IMR-90 (cell line): ENCODE measurements around the gene IQCE. TPM values are rescaled to one million over a fixed set of nuclear protein-coding genes. Genes with fewer than 3 reads are reported as not detected.

Experiments
- ATAC-seq: fragments of 200-7000 bp; cut with Tn5 transposase; 2 replicates; pipeline ENCODE4 v1.9.1; 2020; ENCODE audit warnings: low read depth, mild to moderate bottlenecking, moderate library complexity
- BruUV-seq: library from RNA; stranded (reverse); fragments of 400-500 nt; replicated peaks from 2 replicates; lab custom pipeline; 2021; lab: Mats Ljungman, UMichigan
- CTCF ChIA-PET: fragments of 300-600 bp; formaldehyde crosslinking; extraction: SDS; loops from one replicate; lab custom pipeline; 2021; ENCODE audit warnings: antibody characterized with exemption; lab: Yijun Ruan, JAX
- POLR2A ChIA-PET: fragments of 300-600 bp; sonication (Branson Sonifier 250); formaldehyde crosslinking; loops from one replicate; lab custom pipeline; 2022; ENCODE audit warnings: antibody characterized with exemption; ENCODE audit not compliant: unreplicated experiment; lab: Charles Lee
- DNase-seq: peaks from one replicate; pipeline ENCODE4 v3.0.0; 2013
- H2AFZ ChIP-seq: replicated peaks from 2 replicates; pipeline ENCODE3; 2013; ENCODE audit warnings: low read length, mild to moderate bottlenecking; ENCODE audit not compliant: poor library complexity
- H2AK5ac ChIP-seq: 2 replicates; pipeline ENCODE4 v1.6.1; 2013; ENCODE audit warnings: low read depth, low read length, inconsistent platforms
- H2AK9ac ChIP-seq: replicated peaks from 2 replicates; pipeline ENCODE3; 2013; ENCODE audit warnings: mild to moderate bottlenecking, low read depth, low read length, moderate library complexity; ENCODE audit not compliant: poor library complexity
- H2BK120ac ChIP-seq: 2 replicates; pipeline ENCODE4 v1.6.1; 2013; ENCODE audit warnings: low read depth, low read length, inconsistent platforms
- H2BK15ac ChIP-seq: 3 replicates; pipeline ENCODE4 v1.6.1; 2013; ENCODE audit warnings: low read depth, low read length, inconsistent platforms
- H2BK20ac ChIP-seq: 2 replicates; pipeline ENCODE4 v1.6.1; 2013; ENCODE audit warnings: low read depth, mild to moderate bottlenecking, inconsistent platforms, low read length, moderate library complexity
- H2BK5ac ChIP-seq: 2 replicates; pipeline ENCODE4 v1.6.1; 2013; ENCODE audit warnings: mild to moderate bottlenecking, low read depth, low read length, inconsistent platforms; ENCODE audit not compliant: poor library complexity, severe bottlenecking
- H3K14ac ChIP-seq: replicated peaks from 2 replicates; pipeline ENCODE4 v1.6.1; 2013; ENCODE audit warnings: low read depth, low read length, inconsistent platforms
- H3K18ac ChIP-seq: 2 replicates; pipeline ENCODE4 v1.6.1; 2013; ENCODE audit warnings: low read depth, low read length, control low read depth
- H3K23ac ChIP-seq: 2 replicates; pipeline ENCODE4 v1.6.1; 2013; ENCODE audit warnings: low read depth, low read length, inconsistent platforms
- H3K27ac ChIP-seq: 2 replicates; pipeline ENCODE4 v1.5.1; 2013; ENCODE audit warnings: mild to moderate bottlenecking, control low read depth, low read length; ENCODE audit not compliant: insufficient read depth
- H3K27me3 ChIP-seq: 2 replicates; pipeline ENCODE4 v1.6.1; 2013; ENCODE audit warnings: low read length; ENCODE audit not compliant: control insufficient read depth, insufficient read depth
- H3K36me3 ChIP-seq: 2 replicates; pipeline ENCODE4 v1.6.1; 2013; ENCODE audit warnings: low read length, mixed read lengths; ENCODE audit not compliant: control insufficient read depth, insufficient read depth
- H3K4ac ChIP-seq: 2 replicates; pipeline ENCODE4 v1.6.1; 2013; ENCODE audit warnings: low read depth, low read length, inconsistent platforms
- H3K4me1 ChIP-seq: 2 replicates; pipeline ENCODE4 v1.6.1; 2013; ENCODE audit warnings: low read length, mixed read lengths; ENCODE audit not compliant: control insufficient read depth, insufficient read depth
- H3K4me2 ChIP-seq: 2 replicates; pipeline ENCODE4 v1.6.1; 2013; ENCODE audit warnings: low read depth, mild to moderate bottlenecking, control low read depth, low read length, moderate library complexity
- H3K4me3 ChIP-seq: 2 replicates; pipeline ENCODE4 v1.5.1; 2013; ENCODE audit warnings: low read depth, mild to moderate bottlenecking, control low read depth, low read length, moderate library complexity; ENCODE audit not compliant: insufficient read depth
- H3K56ac ChIP-seq: 2 replicates; pipeline ENCODE4 v1.6.1; 2013; ENCODE audit warnings: low read length, inconsistent platforms; ENCODE audit not compliant: insufficient read depth; ENCODE audit errors: extremely low read depth
- H3K79me1 ChIP-seq, 2 experiments: 2 replicates each; pipeline ENCODE4 v1.6.1; 2013; ENCODE audit warnings: low read length in 2 of 2, inconsistent platforms in 1 of 2, low read depth in 1 of 2
- H3K9ac ChIP-seq: 2 replicates; pipeline ENCODE4 v1.6.1; 2013; ENCODE audit warnings: low read depth, low read length, control low read depth
- H3K9me1 ChIP-seq: 2 replicates; pipeline ENCODE4 v1.6.1; 2013; ENCODE audit warnings: low read length, inconsistent platforms; ENCODE audit not compliant: insufficient read depth
- H3K9me3 ChIP-seq: 2 replicates; pipeline ENCODE4 v1.6.1; 2013; ENCODE audit warnings: low read length; ENCODE audit not compliant: control insufficient read depth, insufficient read depth
- H4K20me1 ChIP-seq: 2 replicates; pipeline ENCODE4 v1.6.1; 2013; ENCODE audit warnings: low read length, inconsistent platforms; ENCODE audit not compliant: insufficient read depth
- H4K5ac ChIP-seq: 2 replicates; pipeline ENCODE4 v1.6.1; 2013; ENCODE audit warnings: mild to moderate bottlenecking, low read depth, low read length, control low read depth
- H4K8ac ChIP-seq, 2 experiments: 2 replicates each; pipeline ENCODE4 v1.6.1; 2013; ENCODE audit warnings: low read depth in 2 of 2, low read length in 2 of 2, control low read depth in 1 of 2, inconsistent platforms in 1 of 2
- H4K91ac ChIP-seq: 2 replicates; pipeline ENCODE4 v1.6.1; 2013; ENCODE audit warnings: low read depth, low read length, inconsistent platforms; ENCODE audit not compliant: insufficient read depth
- BHLHE40 ChIP-seq: fragments of 150-350 bp; IDR thresholded peaks from 2 replicates; pipeline ENCODE4 v1.6.1; 2016; ENCODE audit warnings: mild to moderate bottlenecking, low read depth, low read length
- MXI1 ChIP-seq: IDR thresholded peaks from 2 replicates; pipeline ENCODE4 v1.6.1; 2012; ENCODE audit warnings: low read depth, mild to moderate bottlenecking, low read length, moderate library complexity, borderline replicate concordance
- NFE2L2 ChIP-seq: fragments of 150-350 bp; IDR thresholded peaks from 2 replicates; pipeline ENCODE4 v1.6.1; 2016; ENCODE audit warnings: low read depth, mild to moderate bottlenecking, low read length
- POLR2A ChIP-seq: IDR thresholded peaks from 2 replicates; pipeline ENCODE4 v1.6.1; 2012; ENCODE audit warnings: mild to moderate bottlenecking, low read depth, low read length
- RFX5 ChIP-seq: IDR thresholded peaks from 2 replicates; pipeline ENCODE4 v1.8.0; 2012; ENCODE audit warnings: low read depth, mild to moderate bottlenecking, low read length, moderate library complexity
- SMC3 ChIP-seq: fragments of 150-350 bp; IDR thresholded peaks from 2 replicates; pipeline ENCODE4 v1.6.1; 2016; ENCODE audit warnings: low read depth, mild to moderate bottlenecking, antibody characterized with exemption, low read length, moderate library complexity
- WGBS, 2 experiments: methylation state at CpG; one replicate each; pipeline versions ENCODE4 v1.1.5 to v1.1.7; 2013; ENCODE audit warnings: missing lambda C conversion rate in 2 of 2; ENCODE audit not compliant: insufficient read length in 1 of 2; ENCODE audit errors: extremely low coverage in 2 of 2; 5-methylcytosine and 5-hydroxymethylcytosine counted together
- dilution Hi-C: fragments of 300-500 bp; cut with HindIII; formaldehyde crosslinking; loops from one replicate; pipeline ENCODE4 v1.14.3; 2018; ENCODE audit warnings: low sequenced_read_pairs; ENCODE audit not compliant: unreplicated experiment
- in situ Hi-C: fragments of 300-500 bp; cut with MboI; formaldehyde crosslinking; loops from 3 replicates; pipeline ENCODE4 v1.14.3; 2019; ENCODE audit warnings: low sequenced_read_pairs, inconsistent platforms, mixed read lengths
- intact Hi-C: fragments of 100-400 bp; cut with micrococcal nuclease; formaldehyde crosslinking; loops from 2 replicates; pipeline ENCODE4 v1.10.0; 2022
- polyA plus RNA-seq, 3 experiments: library from polyadenylated mRNA; depleted of rRNA; stranded (reverse); fragments of >200 nt; gene quantifications; 2 replicates each; pipeline ENCODE4 v1.2.3, GENCODE V29; 2012; ENCODE audit warnings: low replicate concordance in 1 of 3
- total RNA-seq: library from RNA; depleted of rRNA; stranded (reverse); fragments of >200 nt; gene quantifications from 2 replicates; pipeline ENCODE4 v1.2.3, GENCODE V29; 2012
- TF ChIP-seq, protein P1 (sequence below): fragments of 150-350 bp; IDR thresholded peaks from 2 replicates; pipeline ENCODE4 v1.6.1; 2016; ENCODE audit warnings: low read depth, mild to moderate bottlenecking, low read length, moderate library complexity, borderline replicate concordance

Gene IQCE
- total and polyA plus RNA-seq, 2 of the 4 experiments (the other 2 are of a cell fraction), result 5.0 to 6.3 TPM

DNA sequence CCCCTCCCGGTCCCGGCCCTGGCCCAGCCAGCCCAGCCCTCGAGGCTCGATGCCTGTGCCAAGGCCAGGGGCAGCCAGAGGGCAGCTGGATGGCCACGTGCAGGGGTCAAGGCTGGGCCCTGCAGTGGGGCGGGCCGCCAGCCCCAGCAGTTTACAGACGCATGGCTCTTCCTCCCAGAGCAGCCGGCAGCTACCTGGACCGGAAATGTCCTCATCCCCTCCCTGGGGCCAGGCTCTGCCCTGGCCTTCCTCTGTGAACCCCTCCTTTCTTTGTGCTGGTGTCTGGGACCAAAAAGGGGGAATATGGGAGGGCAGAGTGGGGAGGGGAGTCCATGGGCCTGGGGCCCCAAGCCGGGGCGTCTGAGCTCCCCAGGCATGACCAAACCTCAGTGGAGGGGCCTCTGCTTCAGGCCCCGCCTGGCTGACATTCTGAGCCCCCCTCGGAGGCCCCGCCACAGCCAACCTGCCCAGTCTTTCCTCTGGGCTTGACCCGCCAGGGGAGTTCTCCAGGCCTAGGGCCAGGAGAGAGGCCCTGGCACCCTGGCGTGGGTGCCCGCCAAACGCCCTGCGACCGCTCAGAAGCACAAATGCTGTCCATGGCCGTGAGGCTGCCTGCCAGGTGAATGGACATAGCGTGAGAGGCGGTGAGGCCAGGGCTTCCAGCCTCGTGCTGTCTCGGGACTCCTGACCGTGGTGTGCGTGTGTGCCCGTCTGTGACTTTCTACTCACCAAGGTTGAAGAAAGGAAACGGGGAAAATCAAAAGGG, 104.5 kb downstream of the IQCE start (continued):
- TF ChIP-seq, protein P1, sequence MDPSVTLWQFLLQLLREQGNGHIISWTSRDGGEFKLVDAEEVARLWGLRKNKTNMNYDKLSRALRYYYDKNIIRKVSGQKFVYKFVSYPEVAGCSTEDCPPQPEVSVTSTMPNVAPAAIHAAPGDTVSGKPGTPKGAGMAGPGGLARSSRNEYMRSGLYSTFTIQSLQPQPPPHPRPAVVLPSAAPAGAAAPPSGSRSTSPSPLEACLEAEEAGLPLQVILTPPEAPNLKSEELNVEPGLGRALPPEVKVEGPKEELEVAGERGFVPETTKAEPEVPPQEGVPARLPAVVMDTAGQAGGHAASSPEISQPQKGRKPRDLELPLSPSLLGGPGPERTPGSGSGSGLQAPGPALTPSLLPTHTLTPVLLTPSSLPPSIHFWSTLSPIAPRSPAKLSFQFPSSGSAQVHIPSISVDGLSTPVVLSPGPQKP, result no peak

DNA sequence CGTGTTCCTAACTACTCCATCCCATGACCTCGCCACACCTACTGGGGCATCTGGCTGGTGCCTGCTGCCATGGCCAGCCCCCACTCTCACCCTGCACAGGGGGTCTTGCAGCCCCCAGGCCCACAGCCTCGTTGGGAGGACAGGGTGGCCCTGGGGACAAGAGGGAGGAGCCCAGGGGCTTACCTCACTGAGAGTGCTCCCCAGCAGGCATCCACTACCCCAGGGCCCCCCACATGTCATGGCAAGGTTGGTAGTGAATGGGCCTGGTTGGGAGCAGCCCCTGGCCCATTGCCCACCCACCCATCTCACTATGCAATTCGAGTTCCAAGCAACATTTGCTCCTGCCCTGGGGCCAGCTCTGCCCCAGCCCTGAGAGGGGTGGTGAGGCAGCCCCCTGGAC, 105.2 kb downstream of the IQCE start:
- H3K4ac ChIP-seq, result no peak overlapping the region
- ATAC-seq, result no peak
- no peak overlapping the region for H2BK120ac ChIP-seq
- TF ChIP-seq NFE2L2 (no peak), POLR2A (no peak), SMC3 (no peak), BHLHE40 (no peak), RFX5 (no peak), MXI1 (no peak)
- ChIA-PET CTCF (no interaction called here), POLR2A (no interaction called here)
- peaks cover 5% of the 10 kb centered on the region; the same call in 1 of the 2 replicates for H3K9me3 ChIP-seq
- WGBS, 2 experiments, result 100% methylated on average over 2 of the region's 4 CpGs; no CpG with 5 or more reads in 1 of the 2 experiments
- H4K20me1 ChIP-seq, result peaks cover 9% of the 10 kb centered on the region
- no peak overlapping the region for H3K56ac ChIP-seq
- H4K91ac ChIP-seq, result no peak overlapping the region
- dilution Hi-C loops (no loop called here), intact Hi-C loops (no loop called here), in situ Hi-C loops (no loop called here)
- H4K5ac ChIP-seq, result no peak overlapping the region
- no peak overlapping the region for H2AK9ac ChIP-seq
- no peaks in the 10 kb centered on the region for H3K27me3 ChIP-seq
- no peak overlapping the region for H3K18ac ChIP-seq
- H2BK20ac ChIP-seq, result no peak overlapping the region
- no TSS peak for BruUV-seq
- no peak overlapping the region for H3K14ac ChIP-seq
- H2BK5ac ChIP-seq, result no peak overlapping the region
- H4K8ac ChIP-seq, result no peak overlapping the region
- H2AFZ ChIP-seq, result no peak overlapping the region
- H3K23ac ChIP-seq, result no peak overlapping the region
- H3K9me1 ChIP-seq, result no peaks in the 10 kb centered on the region
- H3K27ac ChIP-seq, result no peak overlapping the region
- no peak for DNase-seq
- H3K79me1 ChIP-seq, result peaks cover 0 to 5% of the 10 kb centered on the region in 2 experiments; a peak in 1 of 4 replicates
- H3K4me3 ChIP-seq, result no peak overlapping the region
- peaks cover 5% of the 10 kb centered on the region for H3K4me1 ChIP-seq
- no peak overlapping the region for H2BK15ac ChIP-seq
- H3K9ac ChIP-seq, result no peak overlapping the region
- H3K36me3 ChIP-seq, result peaks cover 25% of the 10 kb centered on the region; the same call in 1 of the 2 replicates
- no peak overlapping the region for H3K4me2 ChIP-seq
- H2AK5ac ChIP-seq, result no peak overlapping the region
